ENCODE measurements around the gene EFCAB11. TPM values are rescaled to one million over a fixed set of nuclear protein-coding genes. Genes with fewer than 3 reads are reported as not detected.

Gene EFCAB11
- total RNA-seq, 1 experiment from 2014 or later, result 36.2 TPM

- Mint-ChIP-seq H3K9me3 (ENCODE audit: unreplicated experiment) (no peaks in the 10 kb centered on the region), H3K4me1 (ENCODE audit: low read depth, unreplicated experiment) (no peaks in the 10 kb centered on the region), H3K4me3 (ENCODE audit: unreplicated experiment) (no peak overlapping the region), H3K27ac (ENCODE audit: unreplicated experiment) (no peak overlapping the region), H3K27me3 (ENCODE audit: insufficient read depth, unreplicated experiment) (no peaks in the 10 kb centered on the region), H3K36me3 (ENCODE audit: insufficient read depth, unreplicated experiment) (no peaks in the 10 kb centered on the region)
- intact Hi-C loops (cut with micrococcal nuclease; ENCODE audit: unreplicated experiment), result loop anchor here (5.0 kb wide), 1 partner anchor 121 kb away; no protein-coding TSS in a partner anchor
- BruUV-seq (replicated peaks), result no TSS peak
- Histone ChIP-seq H3K27me3 (replicated peaks; ENCODE audit: control insufficient read depth, insufficient read depth, low read length) (no peaks in the 10 kb centered on the region), H3K4me1 (no peaks in the 10 kb centered on the region), H3K36me3 (ENCODE audit: control insufficient read depth, insufficient read depth, low read length) (no peaks in the 10 kb centered on the region), H3K9me3 (no peaks in the 10 kb centered on the region), H3K4me3 (ENCODE audit: low read depth, low read length) (no peak overlapping the region)
- no peak for DNase-seq
- POLR2A ChIA-PET, result no interaction called here
- CTCF ChIA-PET, result no interaction called here
- no peak for TF ChIP-seq CTCF (IDR thresholded peaks at IDR 0.05; ENCODE audit: insufficient read depth in 1 of 2, low read depth in 1 of 2, low read length in 1 of 2, severe bottlenecking in 1 of 2, unreplicated experiment in 1 of 2)
These were observed 173.5 kb downstream of the EFCAB11 start for GRCh38 chr14:89781046-89781445.

GRCh38 chr14:89779707-89780106 is 174.8 kb downstream of the EFCAB11 start:
- POLR2A ChIA-PET, result no interaction called here
- H3K27ac Mint-ChIP-seq (ENCODE audit: unreplicated experiment), result no peak overlapping the region
- CTCF ChIA-PET, result no interaction called here

GRCh38 chr14:89775946-89776345 is 178.6 kb downstream of the EFCAB11 start:
- intact Hi-C loops (cut with micrococcal nuclease; ENCODE audit: unreplicated experiment), result loop anchor here (2.0 kb wide), 1 partner anchor 25 kb away; no protein-coding TSS in a partner anchor
- Mint-ChIP-seq H3K4me1 (ENCODE audit: low read depth, unreplicated experiment) (no peaks in the 10 kb centered on the region), H3K4me3 (ENCODE audit: unreplicated experiment) (no peak overlapping the region), H3K36me3 (ENCODE audit: insufficient read depth, unreplicated experiment) (peaks cover 5% of the 10 kb centered on the region), H3K27me3 (ENCODE audit: insufficient read depth, unreplicated experiment) (peaks cover 3% of the 10 kb centered on the region), H3K27ac (ENCODE audit: unreplicated experiment) (no peak overlapping the region), H3K9me3 (ENCODE audit: unreplicated experiment) (no peaks in the 10 kb centered on the region)
- TF ChIP-seq CTCF (IDR thresholded peaks at IDR 0.05; ENCODE audit: insufficient read depth in 1 of 2, low read depth in 1 of 2, low read length in 1 of 2, severe bottlenecking in 1 of 2, unreplicated experiment in 1 of 2), result no peak
- no peak overlapping the region for H3K4me3 ChIP-seq (ENCODE audit: low read depth, low read length)
- H3K4me1 ChIP-seq, result no peaks in the 10 kb centered on the region
- no TSS peak for BruUV-seq (replicated peaks)
- DNase-seq, result no peak
- no peaks in the 10 kb centered on the region for H3K36me3 ChIP-seq (ENCODE audit: control insufficient read depth, insufficient read depth, low read length)
- H3K9me3 ChIP-seq, result no peaks in the 10 kb centered on the region
- ChIA-PET POLR2A (interaction anchor here (0.5 kb wide), 1 partner anchor 74 kb away, joined by 3 read pairs; no protein-coding TSS in a partner anchor), CTCF (no interaction called here)
- H3K27me3 ChIP-seq (replicated peaks; ENCODE audit: control insufficient read depth, insufficient read depth, low read length), result no peaks in the 10 kb centered on the region

More at GRCh38 chr14:89779707-89780106, 174.8 kb downstream of the EFCAB11 start:
- no TSS peak for BruUV-seq (replicated peaks)
- Mint-ChIP-seq H3K36me3 (ENCODE audit: insufficient read depth, unreplicated experiment) (no peaks in the 10 kb centered on the region), H3K4me3 (ENCODE audit: unreplicated experiment) (no peak overlapping the region), H3K9me3 (ENCODE audit: unreplicated experiment) (no peaks in the 10 kb centered on the region), H3K4me1 (ENCODE audit: low read depth, unreplicated experiment) (no peaks in the 10 kb centered on the region), H3K27me3 (ENCODE audit: insufficient read depth, unreplicated experiment) (no peaks in the 10 kb centered on the region)
- Histone ChIP-seq H3K4me3 (ENCODE audit: low read depth, low read length) (no peak overlapping the region), H3K4me1 (no peaks in the 10 kb centered on the region), H3K9me3 (no peaks in the 10 kb centered on the region), H3K27me3 (replicated peaks; ENCODE audit: control insufficient read depth, insufficient read depth, low read length) (no peaks in the 10 kb centered on the region), H3K36me3 (ENCODE audit: control insufficient read depth, insufficient read depth, low read length) (no peaks in the 10 kb centered on the region)
- no peak for TF ChIP-seq CTCF (IDR thresholded peaks at IDR 0.05; ENCODE audit: insufficient read depth in 1 of 2, low read depth in 1 of 2, low read length in 1 of 2, severe bottlenecking in 1 of 2, unreplicated experiment in 1 of 2)
- intact Hi-C loops (cut with micrococcal nuclease; ENCODE audit: unreplicated experiment), result loop anchor here (5.0 kb wide), 1 partner anchor 123 kb away; no protein-coding TSS in a partner anchor
- DNase-seq, result no peak
